ENCODE results near the gene CAVIN4.

DNA sequence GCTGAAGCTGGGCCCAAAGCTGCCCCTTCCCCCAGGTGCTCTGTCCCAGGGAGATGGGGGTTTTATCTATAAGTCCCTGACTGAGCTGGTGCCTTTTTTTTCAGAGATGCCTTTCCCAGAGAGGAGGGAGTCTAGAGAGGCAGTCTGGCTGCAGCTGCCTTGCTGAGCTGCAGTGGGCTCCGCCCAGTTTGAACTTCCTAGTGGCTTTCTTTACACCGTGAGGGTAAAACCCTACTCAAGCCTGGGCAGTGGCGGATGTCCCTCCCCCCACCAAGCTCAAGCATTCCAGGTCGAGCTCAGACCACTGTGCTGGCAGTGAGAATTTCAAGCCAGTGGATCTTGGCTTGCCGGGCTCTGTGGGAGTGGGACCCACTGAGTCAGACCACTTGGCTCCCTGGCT is 41.3 kb downstream of the CAVIN4 start:
- no peak for TF ChIP-seq POLR2A (IDR thresholded peaks at IDR 0.05)
- TF ChIP-seq, protein P1, sequence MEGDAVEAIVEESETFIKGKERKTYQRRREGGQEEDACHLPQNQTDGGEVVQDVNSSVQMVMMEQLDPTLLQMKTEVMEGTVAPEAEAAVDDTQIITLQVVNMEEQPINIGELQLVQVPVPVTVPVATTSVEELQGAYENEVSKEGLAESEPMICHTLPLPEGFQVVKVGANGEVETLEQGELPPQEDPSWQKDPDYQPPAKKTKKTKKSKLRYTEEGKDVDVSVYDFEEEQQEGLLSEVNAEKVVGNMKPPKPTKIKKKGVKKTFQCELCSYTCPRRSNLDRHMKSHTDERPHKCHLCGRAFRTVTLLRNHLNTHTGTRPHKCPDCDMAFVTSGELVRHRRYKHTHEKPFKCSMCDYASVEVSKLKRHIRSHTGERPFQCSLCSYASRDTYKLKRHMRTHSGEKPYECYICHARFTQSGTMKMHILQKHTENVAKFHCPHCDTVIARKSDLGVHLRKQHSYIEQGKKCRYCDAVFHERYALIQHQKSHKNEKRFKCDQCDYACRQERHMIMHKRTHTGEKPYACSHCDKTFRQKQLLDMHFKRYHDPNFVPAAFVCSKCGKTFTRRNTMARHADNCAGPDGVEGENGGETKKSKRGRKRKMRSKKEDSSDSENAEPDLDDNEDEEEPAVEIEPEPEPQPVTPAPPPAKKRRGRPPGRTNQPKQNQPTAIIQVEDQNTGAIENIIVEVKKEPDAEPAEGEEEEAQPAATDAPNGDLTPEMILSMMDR (IDR thresholded peaks at IDR 0.05): no peak
